IPS-11a (cell line): ENCODE data around the gene CT45A10.
"Not testable (repeated sequence)": the region's sequence is repeated elsewhere in the genome, so short reads cannot be mapped to it uniquely, and the experiment has no call there.

Experiments
- H3K4me3 ChIP-seq: one replicate; pipeline ENCODE4 v1.5.1; 2013; ENCODE audit warnings: low read depth, low read length, control low read depth

CT45A10 gene

DNA sequence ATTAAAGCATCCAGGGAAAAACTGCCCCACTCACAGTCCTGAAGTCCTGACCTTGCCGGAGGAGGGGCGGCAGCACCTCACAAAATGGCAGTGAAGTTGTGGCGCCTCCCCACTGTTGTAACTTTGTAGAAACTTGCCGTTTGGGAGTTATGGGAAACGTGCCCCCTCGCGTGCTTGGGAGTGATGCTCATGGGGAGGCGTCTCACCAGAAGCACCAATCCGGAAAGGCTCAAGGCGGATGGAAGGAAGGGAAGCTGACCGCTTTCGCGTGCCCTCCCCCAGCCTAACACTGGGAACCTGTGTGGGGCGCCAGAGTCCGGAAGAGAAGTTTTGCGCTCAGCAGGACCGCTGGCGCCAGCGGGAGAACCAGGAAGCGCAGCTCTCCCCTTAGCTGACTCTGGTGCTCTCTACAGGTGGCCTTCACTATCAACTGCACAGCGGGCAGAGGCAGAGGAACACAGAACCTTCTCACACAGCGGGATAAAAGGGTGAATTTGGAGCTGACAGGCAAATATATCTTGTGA is at the start of gene CT45A10, which contains the start of gene SAGE1:
Gene CT45A10 (minus strand): TSS at position 151 of the 524 bp plus-strand sequence. CDS start 8,100 bp downstream, outside the sequence.
Gene SAGE1 (plus strand): TSS at position 423 of the 524 bp plus-strand sequence. CDS start 2,527 bp downstream, outside the sequence.
- no peak within 1 kb of the TSS for H3K4me3 ChIP-seq

- H3K4me3 ChIP-seq, result no peak overlapping the region
Measured at GRCh38 chrX:135931644-135932487, 38.6 kb upstream of the CT45A10 start.

- H3K4me3 ChIP-seq, result no peak overlapping the region
Measured at GRCh38 chrX:135927897-135928296, 34.7 kb upstream of the CT45A10 start.

DNA sequence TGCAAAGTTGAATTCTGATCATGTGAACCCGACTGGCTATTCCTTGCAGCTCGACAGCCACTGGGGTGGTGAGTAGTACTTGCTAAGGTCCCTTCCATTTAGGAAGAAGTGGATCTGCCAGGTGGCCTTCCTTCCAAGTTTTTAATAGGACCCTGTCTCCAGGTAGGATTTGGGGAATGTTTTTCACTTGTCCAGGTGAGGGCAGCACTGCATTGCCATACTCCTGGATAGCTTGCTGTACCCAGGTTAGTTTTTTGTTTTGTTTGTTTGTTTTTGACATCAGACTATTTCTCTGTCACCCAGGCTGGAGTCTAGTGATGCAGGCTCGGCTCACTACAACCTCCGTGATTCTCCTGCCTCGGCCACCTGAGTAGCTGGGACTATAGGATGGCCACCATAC is 30.1 kb upstream of the CT45A10 start:
- no peak overlapping the region for H3K4me3 ChIP-seq

DNA sequence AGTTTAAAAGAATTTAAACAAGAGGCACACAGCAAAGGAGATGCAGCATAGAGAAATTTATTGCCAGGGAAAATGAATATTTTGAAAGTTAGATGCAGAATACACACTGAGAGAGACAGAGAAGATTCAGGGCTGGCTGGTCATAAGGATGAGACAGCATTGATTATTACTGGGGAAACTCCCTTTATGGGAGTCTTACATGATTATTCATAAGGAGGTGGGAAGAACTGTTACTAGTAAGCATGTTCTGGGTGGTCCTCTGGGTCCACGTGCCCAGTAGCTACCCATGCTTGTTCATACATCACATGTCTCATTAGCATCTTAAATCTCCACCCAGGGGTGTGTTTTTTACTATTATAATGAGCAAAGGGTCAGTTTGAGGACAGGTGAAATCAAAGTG is 27.3 kb upstream of the CT45A10 start:
- H3K4me3 ChIP-seq, result not testable (repeated sequence)

GRCh38 chrX:135914404-135914803 is 21.2 kb upstream of the CT45A10 start:
- H3K4me3 ChIP-seq, result no peak overlapping the region

GRCh38 chrX:135910251-135910650 is 17.0 kb upstream of the CT45A10 start:
- H3K4me3 ChIP-seq, result no peak overlapping the region

DNA sequence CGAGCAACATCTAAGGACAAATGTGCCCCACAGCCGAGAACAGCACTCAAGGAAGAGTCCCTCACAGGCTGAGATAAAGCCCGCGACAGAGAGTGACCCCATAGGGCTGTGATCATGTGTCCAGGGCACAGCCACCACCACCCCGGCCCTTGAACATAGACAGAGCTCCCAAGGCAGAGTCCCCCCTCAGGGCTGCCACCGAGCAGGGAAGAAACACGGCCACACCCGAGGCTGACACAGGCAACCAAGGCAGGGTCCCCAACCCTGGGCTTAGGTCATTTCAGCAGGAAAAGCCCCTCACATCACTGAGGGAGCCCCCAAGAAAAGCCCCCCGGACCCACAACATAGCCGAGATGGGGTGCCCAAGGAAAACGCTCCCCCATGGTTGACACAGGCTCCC is 463 bp downstream of the CT45A10 start:
- H3K4me3 ChIP-seq, result no peak overlapping the region

DNA sequence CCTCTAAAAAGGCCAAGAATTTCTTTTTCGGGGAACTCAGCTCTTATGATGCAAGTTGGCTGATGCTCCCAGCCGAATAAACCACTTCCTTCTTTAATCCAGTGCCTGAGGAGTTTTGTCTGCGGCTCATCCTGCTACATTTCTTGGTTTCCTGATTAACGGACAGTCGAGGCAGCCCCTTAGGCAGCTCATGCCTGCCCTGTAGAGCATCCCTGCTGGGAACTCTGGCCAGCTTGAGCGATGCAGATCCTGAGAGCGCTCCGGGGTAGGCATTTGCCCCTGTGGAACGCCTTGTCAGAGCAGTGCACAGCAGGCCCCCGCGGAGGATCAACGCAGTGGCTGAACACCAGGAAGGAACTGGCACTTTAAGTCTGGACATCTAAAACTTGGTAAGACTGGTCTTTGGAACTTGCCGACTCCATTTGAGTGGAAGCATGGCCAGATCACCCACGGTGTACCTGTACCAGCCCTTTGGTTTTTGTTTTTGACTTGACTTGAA is 3.1 kb downstream of the CT45A10 start:
- H3K4me3 ChIP-seq, result no peak overlapping the region

DNA sequence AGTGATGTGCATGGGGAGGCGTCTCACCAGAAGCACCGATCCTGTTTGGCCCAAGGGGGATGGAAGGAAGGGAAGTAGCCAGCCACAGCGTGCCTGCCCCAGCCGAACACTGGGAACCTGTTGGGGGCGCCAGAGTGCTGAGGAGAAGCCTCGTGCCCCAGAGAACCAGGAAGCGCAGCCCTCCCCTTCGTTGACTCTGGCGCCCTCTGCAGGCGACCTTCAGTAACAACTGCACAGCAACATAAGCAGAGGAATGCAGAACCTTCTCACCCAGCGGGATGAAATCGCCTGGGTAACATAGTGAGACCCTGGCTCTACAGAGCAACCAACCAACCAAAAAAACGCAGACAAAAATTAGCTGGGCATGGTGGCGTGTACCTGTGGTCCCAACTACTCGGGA is 4.3 kb downstream of the CT45A10 start:
- not testable (repeated sequence) for H3K4me3 ChIP-seq

GRCh38 chrX:135888230-135888629 is 5.0 kb downstream of the CT45A10 start:
- not testable (repeated sequence) for H3K4me3 ChIP-seq

DNA sequence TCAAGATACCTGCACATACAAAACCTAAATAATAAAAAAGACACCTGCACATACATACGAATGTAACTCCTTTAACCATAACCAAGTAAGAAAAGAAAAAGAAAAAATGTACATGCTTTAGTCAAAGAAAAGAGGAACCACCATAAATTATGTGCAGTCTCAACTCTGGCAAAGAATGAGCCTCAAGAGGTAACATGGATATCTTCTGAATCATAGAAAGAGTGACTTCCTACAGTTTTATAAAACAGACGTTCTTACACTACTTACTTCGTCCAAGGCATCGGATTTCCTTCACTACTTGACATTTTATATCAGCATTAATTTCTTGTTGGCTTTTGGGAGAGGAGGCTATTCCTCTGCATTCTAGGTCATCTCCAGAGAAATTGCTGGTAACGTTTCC is 10.5 kb downstream of the CT45A10 start:
- not testable (repeated sequence) for H3K4me3 ChIP-seq

GRCh38 chrX:135871712-135872111 is 21.5 kb downstream of the CT45A10 start, which contains the start of gene CT45A9:
Gene CT45A9, minus strand, starts transcription at chrX:135871812. Its CDS starts 3,751 bp downstream, at chrX:135868061.
- H3K4me3 ChIP-seq, result not testable (repeated sequence)

- not testable (repeated sequence) for H3K4me3 ChIP-seq
Measured at GRCh38 chrX:135854438-135854837, 38.8 kb downstream of the CT45A10 start, which contains the start of gene CT45A8. Gene CT45A8, minus strand, starts transcription at chrX:135854538. Its CDS starts 3,755 bp downstream, at chrX:135850783.

DNA sequence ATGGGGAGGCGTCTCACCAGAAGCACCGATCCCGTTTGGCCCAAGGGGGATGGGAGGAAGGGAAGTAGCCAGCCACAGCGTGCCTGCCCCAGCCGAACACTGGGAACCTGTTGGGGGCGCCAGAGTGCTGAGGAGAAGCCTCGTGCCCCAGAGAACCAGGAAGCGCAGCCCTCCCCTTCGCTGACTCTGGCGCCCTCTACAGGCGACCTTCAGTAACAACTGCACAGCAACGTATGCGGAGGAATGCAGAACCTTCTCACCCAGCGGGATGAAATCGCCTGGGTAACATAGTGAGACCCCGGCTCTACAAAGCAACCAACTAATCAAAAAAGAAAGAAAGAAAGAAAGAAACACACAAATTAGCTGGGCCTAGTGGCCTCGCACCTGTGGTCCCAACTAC is 56.1 kb downstream of the CT45A10 start, which contains the start of gene CT45A7:
Gene CT45A7 (minus strand): TSS at position 101 of the 400 bp plus-strand sequence. CDS start 3,747 bp downstream, outside the sequence.
- not testable (repeated sequence) for H3K4me3 ChIP-seq
